Activated CD8-positive, alpha-beta memory T cell treated with anti-CD3 and anti-CD28 coated beads for 24 hours (primary cell): ENCODE measurements around the gene APMAP.
"Not testable (repeated sequence)": the region's sequence is repeated elsewhere in the genome, so short reads cannot be mapped to it uniquely, and the experiment has no call there.

Experiments used
- DNase-seq: peaks from one replicate; pipeline ENCODE4 v3.0.0-alpha.2; 2020

Gene APMAP

GRCh38 chr20:24950128-24950835, 42.3 kb downstream of the APMAP start:
- DNase-seq: peak; percentile 65

DNA sequence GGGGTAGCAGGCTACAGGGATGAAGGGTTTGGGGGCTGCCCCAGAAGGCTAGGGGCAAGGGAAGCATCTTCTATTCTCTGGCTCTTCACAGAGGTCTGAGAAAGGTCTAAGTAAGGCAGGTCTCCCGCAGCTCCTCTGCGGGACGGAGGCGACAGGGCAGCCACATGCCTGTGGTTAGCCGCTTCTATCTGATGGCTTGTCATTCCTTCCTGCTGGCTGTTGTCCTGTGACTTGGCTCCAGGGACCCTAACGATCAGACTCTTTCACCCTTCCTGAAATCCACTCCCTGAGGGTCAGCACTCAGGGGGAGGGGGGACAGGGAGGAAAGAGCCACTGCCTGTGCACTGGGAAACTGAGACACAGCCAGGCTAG, 42.8 kb downstream of the APMAP start:
- DNase-seq: peak; percentile 74

DNA sequence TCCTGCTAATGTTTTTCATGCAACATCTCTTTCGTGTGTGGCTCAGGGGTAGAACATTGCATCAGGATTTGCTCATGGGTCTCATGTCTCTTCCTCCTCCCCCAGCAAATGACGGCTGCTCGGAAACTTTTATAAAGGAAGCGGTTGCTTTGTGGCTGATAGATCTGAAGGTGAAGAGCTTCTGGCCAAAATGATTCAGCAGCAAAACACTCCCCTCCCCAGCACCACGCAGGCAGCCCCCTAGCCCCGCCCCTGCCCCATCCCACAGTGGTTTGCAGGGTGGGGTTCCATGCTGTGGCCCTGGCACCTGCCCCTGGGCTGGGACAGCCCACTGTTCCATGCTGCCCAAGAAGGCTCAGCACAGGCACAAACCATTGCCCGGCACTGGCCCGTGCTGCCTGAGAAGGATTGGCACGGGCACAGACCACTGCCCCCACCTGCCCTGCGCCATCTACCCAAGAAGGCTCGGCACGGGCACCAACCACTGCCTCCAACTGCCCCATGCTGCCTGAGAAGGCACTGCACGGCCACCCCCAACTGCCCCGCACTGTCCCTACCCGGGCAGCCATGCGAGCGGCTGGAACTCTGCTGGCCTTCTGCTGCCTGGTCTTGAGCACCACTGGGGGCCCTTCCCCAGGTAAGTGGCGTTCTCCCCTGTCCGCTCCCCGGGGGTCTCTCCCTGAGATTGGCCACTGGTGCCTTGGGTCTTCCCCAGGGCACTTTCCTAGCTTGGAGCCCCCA, 43.4 kb downstream of the APMAP start, which contains the start of gene CST7:
Gene CST7, plus strand, starts transcription at position 331 of the 741 bp plus-strand sequence. Its CDS starts 237 bp downstream, at position 568.
- peak; percentile 94 for DNase-seq

GRCh38 chr20:24948396-24948938, 44.1 kb downstream of the APMAP start:
- DNase-seq: peak; percentile 67

DNA sequence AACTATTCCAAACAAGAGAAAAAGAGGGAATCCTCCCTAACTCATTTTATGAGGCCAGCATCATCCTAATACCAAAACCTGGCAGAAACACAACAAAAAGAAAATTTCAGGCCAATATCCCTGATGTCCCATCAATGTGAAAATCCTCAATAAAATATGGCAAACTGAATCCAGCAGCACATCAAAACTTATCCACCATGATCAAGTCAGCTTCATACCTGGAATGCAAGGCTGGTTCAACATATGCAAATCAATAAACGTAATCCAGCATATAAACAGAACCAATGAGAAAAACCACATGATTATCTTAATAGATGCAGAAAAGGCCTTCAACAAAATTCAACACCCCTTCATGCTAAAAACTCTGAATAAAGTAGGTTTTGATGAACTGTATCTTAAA, 46.2 kb downstream of the APMAP start:
- not testable (repeated sequence) for DNase-seq

DNA sequence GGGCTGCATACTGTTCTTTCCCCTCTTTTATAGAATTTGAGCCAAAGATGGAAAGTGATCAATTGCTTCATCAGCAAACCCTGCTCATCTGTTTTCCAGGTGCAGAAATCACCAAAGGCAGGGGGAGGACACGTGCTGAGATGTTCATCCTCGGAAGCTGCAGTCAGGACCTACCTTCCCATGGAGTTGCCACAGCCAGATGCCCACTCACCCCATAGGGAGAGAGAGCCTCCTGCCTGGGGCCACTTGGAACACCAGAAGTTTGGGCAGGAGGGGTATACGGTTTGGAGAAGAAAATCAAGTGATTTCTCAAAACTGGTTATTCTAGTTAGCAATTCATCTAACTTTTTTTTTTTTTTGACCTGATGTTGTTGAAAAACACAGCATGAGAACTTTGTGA, 48.8 kb downstream of the APMAP start:
- no peak for DNase-seq

GRCh38 chr20:24943196-24943595, 49.4 kb downstream of the APMAP start:
- DNase-seq: no peak

GRCh38 chr20:24942679-24943078, 49.9 kb downstream of the APMAP start:
- DNase-seq: no peak

GRCh38 chr20:24939036-24939435, 53.5 kb downstream of the APMAP start:
- DNase-seq: no peak

- DNase-seq: no peak
Observed at GRCh38 chr20:24938498-24938897, 54.1 kb downstream of the APMAP start.

DNA sequence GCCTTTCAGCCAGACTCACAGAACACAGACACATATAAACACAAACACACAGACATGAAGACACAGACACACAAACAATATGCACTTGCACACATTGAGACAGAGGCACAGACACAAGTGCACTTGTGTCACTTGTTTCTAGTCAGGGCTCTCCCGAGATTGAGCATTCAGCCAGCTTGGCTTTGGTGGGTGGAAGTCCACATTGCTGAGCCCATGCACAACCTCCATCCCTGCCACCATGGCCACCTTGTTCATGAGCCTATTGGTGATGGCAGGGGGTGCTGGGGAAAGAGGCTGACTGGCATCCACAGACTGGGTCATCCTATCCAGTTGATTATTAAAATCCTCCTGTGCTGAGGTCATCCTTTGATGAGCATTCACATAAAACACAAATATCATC, 55.0 kb downstream of the APMAP start:
- DNase-seq: peak; percentile 46

DNA sequence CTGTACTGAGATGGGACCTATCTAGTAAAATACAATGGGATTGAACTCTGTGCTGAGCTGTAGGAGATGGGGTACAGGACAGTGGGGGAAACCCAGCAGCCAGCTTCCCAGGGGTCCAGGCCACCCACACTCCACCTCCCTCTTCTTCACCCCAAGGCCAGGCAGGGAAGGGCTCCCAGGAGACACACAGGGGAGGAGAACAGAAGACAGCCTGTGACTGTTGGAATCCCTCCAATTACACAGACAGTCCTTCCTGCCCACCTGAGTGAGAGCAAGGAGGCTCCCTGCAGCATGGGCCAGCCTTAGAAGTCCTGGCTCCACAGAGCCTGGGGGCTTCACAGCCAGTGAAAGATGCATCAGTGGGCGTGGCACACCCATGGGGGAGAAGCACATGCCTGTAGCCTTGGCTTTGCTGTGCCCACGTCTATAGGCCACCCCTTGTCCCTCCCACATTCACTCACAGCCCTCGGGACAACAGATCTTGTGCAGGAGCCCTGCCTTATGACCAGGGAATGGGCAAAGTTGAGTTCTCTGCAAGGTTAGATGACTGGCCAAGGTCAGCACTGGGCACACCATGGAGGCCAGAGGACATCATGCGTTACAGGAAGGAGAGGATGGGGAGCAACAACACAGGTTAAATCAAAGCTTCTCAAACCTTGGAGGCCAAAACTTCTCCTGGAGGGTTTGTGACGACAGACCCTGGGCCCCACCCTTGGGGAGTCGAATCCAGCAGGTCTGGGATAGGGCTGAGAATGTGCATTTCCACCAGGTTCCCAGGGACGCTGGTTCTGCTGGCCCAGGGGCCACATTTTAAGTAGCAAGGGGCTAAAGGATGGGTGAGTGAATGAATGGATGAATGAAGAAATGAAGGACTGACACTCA, 55.8 kb downstream of the APMAP start:
- peak; percentile 32 for DNase-seq

- peak; percentile 45 for DNase-seq
Observed at GRCh38 chr20:24935766-24936525, 56.6 kb downstream of the APMAP start.

DNA sequence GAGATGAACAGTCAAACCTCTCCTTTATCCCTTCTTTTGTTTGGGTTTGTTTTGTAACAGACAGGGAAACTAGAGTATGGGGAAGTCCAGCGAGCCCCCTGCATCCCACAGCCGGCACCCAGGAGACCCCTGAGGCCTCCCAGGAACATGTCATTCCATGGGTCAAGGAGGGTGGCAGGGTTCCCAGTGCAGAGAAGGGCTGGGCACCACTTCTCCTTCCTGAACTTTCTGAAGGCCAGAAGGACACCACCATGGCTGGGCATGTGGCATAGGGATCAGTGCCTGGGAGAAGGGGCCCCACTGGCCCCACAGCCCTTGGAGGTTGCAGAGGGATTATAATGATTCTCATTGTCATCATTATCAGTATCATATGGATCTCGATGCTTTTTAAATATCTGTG, 57.4 kb downstream of the APMAP start:
- peak; percentile 32 for DNase-seq

DNA sequence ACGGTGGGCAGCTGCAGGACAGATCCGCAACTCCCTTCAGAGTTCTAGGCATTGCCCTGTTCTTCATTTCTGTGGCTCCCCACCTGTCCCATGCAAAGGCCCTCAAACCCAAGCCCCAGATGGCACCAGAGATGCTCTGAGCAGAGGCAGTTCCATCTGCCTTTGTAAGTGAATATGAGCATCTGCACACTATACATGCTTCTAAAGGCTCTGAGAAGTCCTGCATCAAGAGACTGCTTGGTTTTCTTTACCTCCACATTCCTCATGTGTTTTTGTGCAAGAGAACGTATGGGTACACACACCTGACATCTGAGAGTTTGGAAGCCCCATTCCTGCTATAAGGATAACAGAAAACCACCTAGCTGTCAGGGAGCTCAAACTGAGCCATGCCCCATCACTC, 57.8 kb downstream of the APMAP start:
- DNase-seq: no peak

- peak; percentile 52 for DNase-seq
Observed at GRCh38 chr20:24934101-24934661, 58.4 kb downstream of the APMAP start.

DNA sequence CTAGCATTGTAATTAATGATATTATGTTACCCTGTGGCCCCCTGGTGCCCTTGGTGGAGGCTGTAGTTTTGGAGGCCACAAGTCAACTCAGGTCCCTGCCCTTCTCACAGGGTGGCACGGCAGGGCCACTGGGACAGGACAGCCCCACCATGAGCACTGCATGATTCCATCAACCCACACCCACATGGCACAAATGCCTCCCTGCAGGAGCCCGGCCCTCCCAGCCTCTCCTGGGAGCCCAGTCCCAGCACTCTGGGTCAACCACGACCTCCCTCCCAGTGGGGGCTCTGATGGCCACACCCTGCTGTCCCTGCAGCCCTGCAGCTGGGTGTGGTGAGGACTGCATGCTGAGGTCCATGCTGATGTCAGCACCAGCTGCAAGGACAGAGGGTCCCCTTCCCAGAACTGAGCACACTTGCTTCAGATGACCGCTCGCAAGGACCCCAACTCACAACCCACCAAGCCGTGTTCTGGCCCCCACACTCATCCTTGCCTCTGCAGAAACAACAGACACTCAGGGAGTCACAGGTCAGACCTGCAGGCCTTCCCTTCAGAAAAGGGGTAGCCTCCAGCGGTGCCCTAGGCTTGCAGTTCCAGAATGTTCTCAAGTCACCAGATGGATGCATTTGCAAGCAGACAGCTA, 59.2 kb downstream of the APMAP start:
- DNase-seq: peak; percentile 53

- not testable (repeated sequence) for DNase-seq
Observed at GRCh38 chr20:24931893-24932292, 60.7 kb downstream of the APMAP start.

GRCh38 chr20:24930724-24931688, 61.5 kb downstream of the APMAP start:
- not testable (repeated sequence) for DNase-seq
